Smooth muscle cell of the brain vasculature (primary cell): ENCODE data around the gene CABCOCO1.

ENCODE experiments used
- DNase-seq: peaks from one replicate; pipeline ENCODE4 v3.0.0-alpha.2; 2012; ENCODE audit warnings: low read depth, low spot score

CABCOCO1 gene, protein sequence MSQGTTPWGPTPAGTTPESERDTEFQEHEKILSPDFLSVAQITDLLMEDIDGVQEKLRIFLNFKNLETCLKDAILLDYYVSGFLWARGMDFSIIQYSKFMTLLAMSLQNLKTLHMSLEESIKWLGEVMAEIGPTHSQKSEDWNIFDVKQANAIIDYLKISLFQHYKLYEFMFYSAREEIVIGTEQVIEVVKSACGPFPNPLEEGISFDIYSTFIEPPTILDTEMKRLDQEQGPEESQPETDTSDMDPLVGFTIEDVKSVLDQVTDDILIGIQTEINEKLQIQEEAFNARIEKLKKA

DNA sequence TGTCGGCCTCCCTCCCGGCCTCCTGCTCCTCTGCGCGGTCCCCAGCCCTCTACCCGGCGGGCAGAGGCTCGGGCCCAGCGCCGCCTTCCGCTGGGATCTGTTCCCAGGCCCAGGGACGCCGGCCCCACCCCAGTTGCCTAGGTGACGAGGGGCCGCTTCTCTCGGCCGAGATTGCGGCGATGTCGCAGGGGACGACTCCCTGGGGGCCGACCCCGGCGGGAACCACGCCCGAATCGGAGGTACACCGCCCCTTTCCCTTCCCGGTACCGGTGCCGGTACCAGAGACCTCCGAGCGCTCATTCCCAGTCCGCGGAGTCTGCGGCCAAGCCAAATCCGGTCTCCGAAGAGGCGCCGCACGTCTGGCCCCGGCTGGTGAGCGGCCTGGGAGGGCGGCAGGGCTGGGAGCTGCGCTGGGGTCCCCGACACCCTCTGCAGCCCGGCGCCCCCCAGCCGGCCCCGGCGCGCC lies at the start of gene CABCOCO1:
CABCOCO1 (plus strand) TSS at position 136 of the 466 bp plus-strand sequence; CDS start at position 180, 44 bp downstream.
- DNase-seq: no peak

DNA sequence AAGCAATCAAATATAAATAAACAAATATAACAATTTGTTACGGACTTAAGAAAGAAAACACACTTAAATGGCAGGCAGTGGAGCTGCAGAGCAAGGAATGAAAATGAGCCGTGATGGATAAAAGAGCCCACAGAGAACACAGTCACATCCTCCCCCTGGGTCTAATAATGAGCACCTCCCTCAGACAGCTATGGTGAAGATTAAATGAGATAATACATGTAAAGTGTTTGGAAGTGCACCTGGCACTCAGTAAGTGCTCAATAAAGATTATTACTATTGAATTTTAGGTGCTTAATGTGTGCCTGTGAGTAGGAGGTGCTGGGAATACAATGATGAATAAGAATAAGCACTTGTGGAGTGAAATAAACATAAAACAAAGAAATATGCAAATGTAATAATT lies 49.1 kb upstream of the CABCOCO1 start:
- DNase-seq: no peak

DNA sequence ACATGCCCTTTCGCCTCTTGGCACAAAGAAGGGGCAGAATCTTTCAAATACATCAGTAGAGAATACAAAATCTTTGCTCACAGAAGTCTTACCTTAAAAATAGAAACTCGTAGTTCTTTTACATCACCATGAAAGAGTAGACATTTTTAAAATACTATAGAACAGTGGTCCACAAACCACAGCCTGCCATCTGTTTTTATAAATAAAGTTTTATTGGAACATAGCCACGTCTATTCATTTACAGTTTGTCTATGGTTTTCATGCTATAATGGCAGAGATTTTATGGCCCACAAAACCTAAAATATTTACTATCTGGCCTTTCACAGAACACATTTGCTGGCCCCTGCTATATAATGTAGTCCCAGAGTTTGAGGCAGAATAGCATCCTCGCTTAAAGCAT lies 46.1 kb upstream of the CABCOCO1 start:
- no peak for DNase-seq

DNA sequence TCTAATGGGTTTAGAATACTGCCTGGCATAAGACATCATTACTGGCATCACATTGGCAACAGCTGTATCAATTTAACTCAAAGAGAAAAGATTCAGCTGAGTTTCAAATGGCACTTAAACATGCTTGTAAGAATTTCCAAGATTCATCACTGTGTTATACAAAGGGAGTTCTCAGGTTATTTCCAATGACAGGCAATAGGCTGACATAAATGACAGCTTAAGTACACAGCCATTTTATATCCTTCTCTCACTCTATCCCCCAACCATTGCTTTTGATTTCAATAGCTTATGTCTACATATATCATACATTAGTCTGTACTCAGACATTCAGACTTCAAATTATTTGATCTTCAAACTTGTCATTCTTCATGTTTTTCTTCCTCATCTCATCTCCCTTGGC lies 45.5 kb upstream of the CABCOCO1 start:
- DNase-seq: no peak

DNA sequence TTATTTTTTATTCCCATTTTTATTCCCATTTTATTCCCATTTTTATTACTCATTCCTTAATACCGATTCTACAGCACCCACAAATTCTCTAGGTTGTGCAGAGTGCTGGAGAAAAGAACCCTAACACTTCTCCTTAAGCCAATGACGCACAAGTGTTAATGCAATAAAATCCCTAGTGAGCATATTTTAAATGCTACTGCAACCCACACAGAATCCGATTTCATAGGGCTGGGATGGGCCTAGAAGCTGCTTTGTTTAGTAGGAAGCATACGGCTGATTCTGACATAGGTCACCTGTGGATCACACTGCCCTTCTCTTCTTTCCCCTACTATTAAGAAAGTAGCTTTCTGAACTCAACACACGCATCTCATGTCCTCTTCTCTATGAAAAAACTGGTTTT lies 45.1 kb upstream of the CABCOCO1 start:
- no peak for DNase-seq

DNA sequence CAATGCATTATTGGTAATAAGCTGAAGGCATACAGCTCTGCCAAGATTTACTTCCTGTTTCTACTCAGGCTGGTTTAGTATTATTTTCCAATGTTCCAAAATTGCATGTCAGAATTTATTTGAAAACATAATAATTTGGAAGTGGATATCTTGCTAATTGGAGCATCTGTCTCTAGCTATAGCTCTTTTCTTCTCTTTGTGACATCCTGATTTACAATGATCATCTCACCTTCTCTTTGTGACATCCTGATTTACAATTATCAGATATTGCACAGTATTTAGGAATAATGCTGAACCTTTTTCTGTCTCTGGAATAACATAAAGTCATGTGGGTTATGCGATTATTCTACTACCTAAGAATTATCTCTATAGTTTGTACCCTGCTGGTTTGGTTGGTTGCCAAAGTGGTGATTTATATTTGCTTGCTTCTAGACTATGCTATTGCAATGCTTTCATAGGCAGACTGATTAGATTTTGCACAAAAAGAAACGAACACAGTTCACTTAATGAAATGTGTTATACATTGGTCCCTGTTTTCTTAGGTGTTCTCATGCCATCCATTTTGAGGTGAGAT lies 44.3 kb upstream of the CABCOCO1 start:
- no peak for DNase-seq

DNA sequence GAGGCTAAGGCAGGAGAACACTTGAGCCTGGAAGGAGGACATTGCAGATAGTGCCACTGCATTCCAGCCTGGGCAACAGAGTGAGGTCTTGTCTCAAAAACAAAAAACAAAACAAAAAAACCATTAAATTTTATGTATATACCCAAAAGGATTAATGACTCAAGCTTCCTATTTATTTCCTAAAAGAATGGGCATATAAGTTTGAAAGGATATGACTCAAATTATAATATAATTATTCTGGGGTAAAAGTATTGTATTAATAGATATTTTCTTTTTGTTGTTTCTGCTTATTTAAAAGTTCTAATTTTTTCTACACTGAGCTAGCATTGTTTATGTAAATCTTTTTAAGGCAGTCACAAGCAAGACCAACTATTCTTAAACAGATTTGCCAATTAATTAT lies 42.2 kb upstream of the CABCOCO1 start:
- DNase-seq: no peak

DNA sequence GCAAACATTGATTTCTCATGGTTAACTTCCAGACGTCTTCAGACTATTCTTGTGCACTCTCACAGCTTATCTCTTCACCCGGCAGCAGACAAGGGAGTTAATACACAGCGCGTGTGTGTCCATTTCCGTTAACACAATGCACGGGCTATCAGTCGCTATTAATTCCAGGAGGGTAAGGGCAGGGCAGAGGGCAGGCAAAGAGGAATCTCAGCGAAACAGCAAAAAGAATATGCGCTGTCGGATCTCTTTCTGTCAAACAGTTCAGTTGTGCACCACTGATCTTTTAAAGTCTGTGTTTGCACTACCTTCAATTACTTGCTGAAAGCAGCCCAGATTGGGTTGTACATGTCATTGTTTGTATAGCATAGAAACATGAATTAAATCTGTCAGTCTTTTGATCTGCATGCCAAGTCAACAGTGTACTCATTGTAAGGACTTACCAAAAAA lies 41.1 kb upstream of the CABCOCO1 start:
- no peak for DNase-seq

DNA sequence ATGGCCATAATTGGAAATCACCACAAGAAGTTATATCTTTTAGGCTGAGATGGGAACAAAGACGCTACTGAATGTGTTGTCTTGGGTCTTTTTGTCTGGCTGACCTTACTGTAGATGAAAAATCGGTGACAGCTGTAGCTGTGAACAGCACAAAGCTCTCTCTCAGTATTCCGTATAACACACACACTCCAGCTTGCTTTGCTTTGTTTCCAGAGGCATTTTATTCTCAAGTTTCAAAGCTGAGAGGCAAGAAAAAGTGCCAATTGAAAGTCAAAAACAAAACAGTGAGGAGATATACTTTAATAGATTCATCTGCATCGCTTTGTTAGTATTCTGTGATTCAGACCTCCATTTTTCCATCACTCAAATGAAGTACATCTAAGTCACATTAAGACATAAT lies 39.6 kb upstream of the CABCOCO1 start:
- no peak for DNase-seq

DNA sequence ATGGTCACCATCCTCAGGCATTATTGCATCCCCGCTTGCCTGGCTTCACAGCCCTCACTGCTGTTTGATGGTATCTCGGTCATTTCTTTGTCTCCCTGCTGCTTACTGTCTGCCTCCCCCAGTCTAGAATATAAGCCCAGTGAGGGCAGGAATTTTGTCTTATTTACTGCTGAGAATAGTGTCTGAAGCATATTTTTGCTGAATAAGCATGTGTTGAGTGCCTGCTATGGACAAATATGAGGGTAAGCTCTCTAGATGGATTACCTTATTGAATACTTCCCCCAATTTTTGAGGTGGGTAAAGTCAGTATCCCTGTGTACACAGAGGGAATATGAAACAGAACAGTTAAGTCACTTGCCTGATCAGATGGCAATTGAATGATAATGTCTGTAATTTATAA lies 36.5 kb upstream of the CABCOCO1 start:
- DNase-seq: no peak

DNA sequence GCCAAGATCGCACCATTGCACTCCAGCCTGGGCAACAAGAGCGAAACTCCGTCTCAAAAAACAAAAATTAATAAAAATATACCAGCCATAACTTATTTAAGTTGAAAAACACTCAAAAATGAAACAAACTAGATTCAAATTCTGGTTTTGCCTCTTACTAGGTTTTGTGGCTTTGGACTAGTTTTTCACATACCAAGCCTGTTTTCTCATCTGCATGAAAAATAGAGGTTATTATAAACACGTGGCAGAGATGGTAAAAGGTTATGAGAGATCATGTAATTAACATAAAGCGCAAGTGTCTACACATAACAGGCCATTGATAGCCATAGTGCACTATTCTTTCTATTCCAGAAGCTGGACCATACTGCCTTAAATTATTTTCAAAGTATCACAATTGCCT lies 35.5 kb upstream of the CABCOCO1 start:
- no peak for DNase-seq

DNA sequence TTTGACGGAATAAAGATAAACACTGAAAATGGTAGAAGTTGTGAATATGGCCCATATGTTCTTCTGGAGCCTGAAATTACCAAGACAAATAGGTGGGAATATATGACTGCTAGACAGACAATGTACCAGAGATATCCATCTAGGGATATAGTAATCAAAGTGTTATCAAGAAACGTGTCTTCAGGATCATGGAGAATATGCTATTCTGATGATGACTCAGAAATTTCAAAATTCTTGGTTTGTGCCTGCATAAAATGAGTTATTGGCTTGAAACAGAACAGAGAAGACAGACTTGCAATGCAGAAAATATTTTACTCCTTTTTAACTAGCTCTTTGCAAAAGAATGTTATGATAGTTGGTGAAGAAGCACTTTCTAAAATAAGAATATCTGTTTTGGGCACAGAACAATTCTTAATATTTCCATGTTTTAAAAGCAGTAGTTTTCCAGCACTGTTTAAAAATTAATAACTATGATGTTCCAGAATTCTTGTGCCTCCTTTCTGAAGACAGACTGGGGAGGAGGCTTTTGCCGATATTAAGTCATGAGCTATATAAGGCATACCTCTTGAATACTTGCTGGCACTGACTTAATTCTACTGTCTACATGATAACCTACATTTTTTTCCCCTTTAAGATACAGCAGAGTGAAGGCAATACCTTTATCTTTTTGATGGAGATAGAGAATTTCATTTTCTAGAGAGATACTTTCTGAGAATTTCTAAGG lies 34.4 kb upstream of the CABCOCO1 start:
- DNase-seq: no peak

DNA sequence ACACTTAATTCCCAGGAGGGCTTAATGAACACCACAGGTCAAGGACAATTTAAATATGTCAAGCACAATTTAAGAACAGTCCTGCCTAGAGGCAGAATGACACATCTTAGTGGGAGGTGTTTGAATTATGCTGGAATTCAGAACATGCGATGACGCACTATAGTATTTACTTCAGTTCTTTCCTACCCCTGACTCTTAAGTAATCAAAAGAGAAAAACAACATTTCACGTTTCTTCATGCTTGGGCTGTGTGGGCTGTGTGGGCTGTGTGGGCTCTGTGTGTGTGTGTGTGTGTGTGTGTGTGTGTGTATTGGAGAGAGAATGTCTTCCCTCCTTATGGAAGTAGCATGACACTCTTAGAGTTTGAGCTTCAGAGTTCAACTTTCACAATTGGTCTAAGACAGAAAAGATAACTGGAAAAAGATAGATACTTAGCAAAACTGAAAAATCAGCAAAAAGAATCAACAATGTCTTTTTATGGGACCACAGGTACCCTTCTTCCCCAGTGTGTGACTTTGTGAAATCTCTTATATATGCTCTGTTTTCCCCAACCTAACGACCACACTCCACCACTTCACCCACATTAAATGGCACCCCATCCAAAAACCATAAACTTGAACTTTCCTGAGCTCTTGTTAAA lies 33.7 kb upstream of the CABCOCO1 start:
- peak; percentile 40 for DNase-seq

DNA sequence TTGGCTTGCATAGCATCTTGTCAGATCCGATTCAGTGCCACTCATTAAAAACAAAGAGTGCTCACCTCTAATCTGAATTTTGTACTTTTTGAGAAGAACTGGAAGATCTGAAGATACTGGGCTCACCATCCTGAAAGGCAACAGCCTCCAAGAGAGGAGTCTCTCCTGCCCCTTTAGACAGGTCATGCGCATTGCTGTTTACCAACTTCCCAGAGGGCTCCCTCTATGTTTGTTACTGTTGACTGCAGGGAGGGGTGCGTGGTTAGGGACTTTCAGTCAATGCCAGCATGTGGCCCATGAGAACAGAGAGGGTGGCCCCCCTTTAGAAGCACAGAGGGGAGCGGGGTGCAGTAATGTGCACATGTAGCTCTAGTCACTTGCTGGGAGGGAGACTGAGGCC lies 33.2 kb upstream of the CABCOCO1 start:
- DNase-seq: no peak

DNA sequence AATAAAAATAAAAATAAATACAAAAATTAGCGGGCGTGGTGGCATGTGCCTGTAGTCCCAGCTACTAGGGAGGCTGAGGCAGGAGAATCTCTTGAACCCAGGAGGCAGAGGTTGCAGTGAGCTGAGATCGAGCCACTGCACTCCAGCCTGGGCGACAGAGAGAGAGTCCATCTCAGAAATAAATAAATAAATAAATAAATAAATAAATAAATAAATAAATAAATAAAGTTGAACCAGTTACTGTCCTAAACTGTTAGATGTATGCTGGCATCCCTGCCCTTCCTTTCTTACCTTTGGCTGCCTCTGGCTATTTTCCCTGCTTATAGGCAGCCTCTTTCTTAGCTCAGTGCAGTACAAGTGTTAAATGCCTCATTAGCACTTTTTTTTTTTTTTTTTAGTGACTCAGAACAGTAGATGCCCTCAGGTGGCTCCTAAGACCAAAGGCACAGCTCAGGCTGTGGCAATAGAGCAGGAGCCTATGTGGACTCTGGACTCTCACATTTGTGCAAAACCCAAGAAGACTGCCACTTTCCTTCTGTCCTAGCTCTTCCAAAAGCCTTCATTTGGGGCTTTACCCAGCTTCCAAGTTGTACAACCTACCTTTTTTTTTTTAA lies 30.6 kb upstream of the CABCOCO1 start:
- DNase-seq: no peak

DNA sequence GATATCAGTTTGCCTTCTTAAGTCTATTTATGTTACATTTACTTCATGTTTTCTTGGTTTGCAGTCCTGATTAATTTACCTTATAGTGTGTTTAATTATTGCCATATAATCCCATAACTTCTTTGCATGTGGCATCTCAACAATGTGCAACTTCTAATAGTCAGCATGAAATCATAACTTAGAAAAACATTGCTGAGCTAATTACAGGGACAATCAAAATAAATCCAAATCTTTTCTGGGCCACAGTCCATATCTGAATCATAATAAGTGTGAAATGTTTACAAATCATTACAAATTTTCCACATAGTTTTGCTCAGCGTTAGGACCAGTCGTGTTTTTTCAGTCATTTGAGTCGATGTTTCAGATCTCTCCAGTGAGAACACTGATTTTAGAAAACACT lies 29.1 kb upstream of the CABCOCO1 start:
- DNase-seq: no peak

DNA sequence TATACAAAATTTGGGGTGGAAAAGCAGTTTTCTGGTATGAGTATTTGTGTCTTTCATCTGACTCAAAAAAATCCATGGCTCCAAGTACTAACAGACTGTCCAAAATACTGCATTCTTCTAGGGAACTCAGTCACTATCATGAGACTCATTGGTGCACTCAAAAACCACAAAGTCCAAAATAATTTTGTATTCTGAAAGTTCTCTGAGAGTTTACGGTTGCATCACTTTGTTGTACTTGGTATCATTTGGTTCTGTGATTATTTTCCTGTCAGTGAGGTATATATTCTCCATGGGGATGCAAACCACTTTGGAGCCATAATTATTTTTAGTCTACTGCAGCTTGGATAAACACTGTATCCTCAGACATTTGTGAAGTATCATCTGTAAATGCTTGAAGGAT lies 28.0 kb upstream of the CABCOCO1 start:
- no peak for DNase-seq

DNA sequence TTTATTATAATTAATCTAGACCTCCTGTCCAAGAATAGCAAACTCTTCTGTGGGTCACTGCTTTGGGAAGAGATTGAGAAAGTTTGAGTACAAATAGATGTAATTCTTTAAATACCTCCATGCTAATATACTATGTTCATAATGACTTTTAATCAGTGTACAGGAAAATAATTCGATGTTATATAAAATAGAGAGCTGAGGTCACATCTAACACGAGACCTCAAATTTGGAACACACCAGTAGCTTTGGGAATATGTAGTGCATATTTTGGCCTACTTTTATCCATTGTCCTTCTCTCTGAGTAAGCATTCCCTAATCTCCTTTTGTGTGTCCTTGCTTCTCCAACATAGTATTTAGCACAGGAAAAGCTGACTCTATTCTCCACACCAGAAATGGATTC lies 27.3 kb upstream of the CABCOCO1 start:
- DNase-seq: no peak

DNA sequence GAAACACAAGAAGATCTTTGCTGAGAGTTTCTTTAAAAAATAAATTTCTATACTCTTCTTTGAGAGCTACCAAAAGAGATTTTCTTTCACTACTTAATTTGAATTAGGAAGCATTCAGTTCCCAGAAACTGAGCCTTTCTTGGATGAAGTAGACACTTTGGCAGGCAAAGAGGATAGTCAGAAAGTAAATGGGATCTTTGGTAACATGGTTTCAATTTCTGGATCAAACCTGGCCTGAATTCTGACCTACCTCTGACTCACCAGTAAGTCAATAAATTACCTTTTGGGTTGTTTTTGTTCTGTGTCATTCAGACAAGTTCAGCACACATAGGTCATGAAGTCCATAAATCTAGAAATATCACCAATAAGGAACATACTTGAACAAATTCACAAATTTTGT lies 26.8 kb upstream of the CABCOCO1 start:
- DNase-seq: no peak

DNA sequence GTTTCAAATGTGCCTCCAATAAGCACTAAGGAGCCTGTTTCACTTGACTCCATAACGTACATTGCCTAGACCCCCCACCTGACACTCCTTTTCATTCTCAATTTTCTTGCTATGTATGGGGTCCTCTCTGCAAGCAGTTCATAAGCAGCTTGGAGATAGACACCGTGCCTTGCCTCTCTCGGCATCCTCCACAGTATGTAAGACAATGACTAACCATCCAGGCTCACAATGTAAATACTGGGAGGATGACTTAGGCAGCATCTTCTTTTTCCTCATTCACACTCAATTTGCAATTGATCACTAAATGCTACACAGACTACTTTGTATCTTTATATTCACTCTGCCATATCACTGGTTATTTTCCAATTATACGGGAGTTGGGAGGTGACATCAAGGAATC lies 22.8 kb upstream of the CABCOCO1 start:
- no peak for DNase-seq

DNA sequence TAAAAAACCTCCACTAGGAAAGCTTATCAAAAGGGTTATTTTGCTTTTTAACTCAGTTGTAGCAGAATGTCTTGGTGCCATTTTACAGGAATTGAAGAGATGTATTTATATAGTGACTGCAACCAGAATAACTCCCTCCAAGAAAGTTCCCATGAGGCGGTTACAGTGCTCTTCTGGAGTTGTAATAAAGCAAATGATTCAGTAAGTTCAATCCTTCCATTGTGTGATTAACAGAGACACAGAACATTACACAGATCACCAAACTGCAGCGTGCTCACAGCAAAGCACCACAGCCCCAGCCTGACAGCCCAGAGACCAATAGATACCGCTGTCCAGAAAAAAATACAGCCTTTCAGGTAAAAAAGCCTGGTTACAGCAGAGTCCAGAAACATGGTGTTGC lies 21.9 kb upstream of the CABCOCO1 start:
- DNase-seq: no peak

DNA sequence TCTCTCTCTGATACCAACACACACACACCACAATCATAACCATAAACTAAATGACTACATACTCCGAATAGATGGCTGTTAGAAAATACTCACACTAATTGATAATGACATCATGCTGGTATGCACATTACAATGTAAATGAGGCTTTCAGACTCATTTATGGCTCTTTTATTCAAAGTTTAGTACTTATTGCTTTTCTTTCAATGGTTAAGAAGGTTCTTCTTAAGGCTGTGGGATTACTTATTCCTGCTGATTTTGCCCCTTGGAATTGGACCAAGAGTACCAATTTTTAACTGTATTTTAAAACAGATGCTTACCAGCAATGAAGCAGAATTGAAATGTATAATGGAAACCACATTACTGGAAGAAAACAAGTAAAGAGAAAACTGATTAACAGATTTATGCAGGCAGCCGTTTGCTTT lies 20.6 kb upstream of the CABCOCO1 start:
- no peak for DNase-seq
